GM12878 (cell line): ENCODE results near the gene MAP4K4. TPM values are rescaled to one million over a fixed set of nuclear protein-coding genes. Genes with fewer than 3 reads are reported as not detected.

ENCODE experiments used
- ATAC-seq: fragments of 200-7000 bp; cut with Tn5 transposase; 3 replicates; pipeline ENCODE4 v1.9.1; 2020; ENCODE audit warnings: mild to moderate bottlenecking, moderate library complexity
- BruUV-seq: library from RNA; stranded (reverse); fragments of 400-500 nt; replicated peaks from 2 replicates; lab custom pipeline; 2021; lab: Mats Ljungman, UMichigan
- CTCF ChIA-PET: fragments of 300-600 bp; sonication (Branson Sonifier 250); formaldehyde crosslinking; extraction: SDS; loops from one replicate; lab custom pipeline; 2021; ENCODE audit warnings: inconsistent platforms; lab: Yijun Ruan, JAX
- POLR2A ChIA-PET: fragments of 350-600 bp; formaldehyde crosslinking; extraction: SDS; loops from one replicate; lab custom pipeline; 2021; ENCODE audit warnings: inconsistent platforms; lab: Charles Lee
- RAD21 ChIA-PET: fragments of 300-600 bp; sonication (Branson Sonifier 250); formaldehyde crosslinking; loops from one replicate; lab custom pipeline; 2023; ENCODE audit warnings: antibody characterized with exemption; ENCODE audit not compliant: unreplicated experiment; lab: Charles Lee
- SMC1A ChIA-PET: fragments of 300-600 bp; sonication (Branson Sonifier 250); formaldehyde crosslinking; loops from one replicate; lab custom pipeline; 2023; ENCODE audit not compliant: unreplicated experiment, uncharacterized antibody; lab: Charles Lee
- DNase-seq: peaks from one replicate; pipeline ENCODE4 v3.0.0-alpha.2; 2011; ENCODE audit warnings: low read depth, low spot score
- FAIRE-seq: peaks from 3 replicates; lab custom pipeline; 2011; peaks lifted over from hg19 to GRCh38; lab: Jason Lieb, UNC
- H2AFZ ChIP-seq: 2 replicates; pipeline ENCODE4 v1.6.0; 2011; ENCODE audit warnings: low read depth, low read length, control low read depth; ENCODE audit not compliant: control insufficient read depth
- H3K27ac ChIP-seq: 2 replicates; pipeline ENCODE4 v1.5.1; 2011; ENCODE audit warnings: control low read depth; ENCODE audit not compliant: control insufficient read depth, insufficient read depth
- H3K27me3 ChIP-seq, 2 experiments: replicated peaks in 1 of 2; 2 replicates each; pipeline versions ENCODE4 v1.6.0 to v1.6.1; 2011; ENCODE audit warnings: low read length in 1 of 2; ENCODE audit not compliant: control insufficient read depth in 2 of 2, insufficient read depth in 2 of 2
- H3K36me3 ChIP-seq, 2 experiments: 2 replicates each; pipeline ENCODE4 v1.5.1; 2011; ENCODE audit warnings: low read length in 1 of 2; ENCODE audit not compliant: control insufficient read depth in 2 of 2, insufficient read depth in 2 of 2
- H3K4me1 ChIP-seq: 2 replicates; pipeline ENCODE4 v1.6.1; 2011; ENCODE audit warnings: mild to moderate bottlenecking, low read length, moderate library complexity, mixed read lengths; ENCODE audit not compliant: control insufficient read depth, insufficient read depth
- H3K4me2 ChIP-seq: 2 replicates; pipeline ENCODE4 v1.6.0; 2011; ENCODE audit warnings: control low read depth; ENCODE audit not compliant: control insufficient read depth, insufficient read depth
- H3K4me3 ChIP-seq: fragments of 200-600 bp; sonication (generic); 2 replicates; pipeline ENCODE4 v1.5.1; 2016
- H3K79me2 ChIP-seq: 2 replicates; pipeline ENCODE4 v1.6.0; 2011; ENCODE audit warnings: low read length; ENCODE audit not compliant: control insufficient read depth, insufficient read depth
- H3K9ac ChIP-seq: 2 replicates; pipeline ENCODE4 v1.8.0; 2011; ENCODE audit warnings: low read length, control low read depth, mixed read lengths; ENCODE audit not compliant: control insufficient read depth, insufficient read depth
- H3K9me3 ChIP-seq: replicated peaks from 3 replicates; pipeline ENCODE4 v1.5.1; 2011; ENCODE audit warnings: mild to moderate bottlenecking, low read length; ENCODE audit not compliant: control insufficient read depth, insufficient read depth
- H4K20me1 ChIP-seq: 2 replicates; pipeline ENCODE4 v1.6.0; 2011; ENCODE audit not compliant: control insufficient read depth, insufficient read depth
- CBX5 ChIP-seq: sonication (generic); IDR thresholded peaks from 2 replicates; pipeline ENCODE4 v1.6.1; 2016; ENCODE audit warnings: low read depth, moderate library complexity, mild to moderate bottlenecking, inconsistent platforms
- CHD4 ChIP-seq: fragments of 200-600 bp; sonication (generic); IDR thresholded peaks from 2 replicates; pipeline ENCODE4 v1.6.1; 2016; ENCODE audit warnings: mild to moderate bottlenecking
- ETV6 ChIP-seq, 2 experiments: fragments of 450-650 bp in 1 of 2; IDR thresholded peaks in 1 of 2; conservative IDR thresholded peaks in 1 of 2; 2 replicates each; pipeline ENCODE4 v1.6.1; 2014; ENCODE audit warnings: antibody characterized with exemption in 1 of 2, borderline replicate concordance in 1 of 2, low read depth in 1 of 2, mild to moderate bottlenecking in 1 of 2, moderate library complexity in 1 of 2
- FOS ChIP-seq: IDR thresholded peaks from 3 replicates; pipeline ENCODE4 v1.6.1; 2011; ENCODE audit warnings: borderline replicate concordance; ENCODE audit not compliant: insufficient read length; ENCODE audit errors: extremely low read depth
- FOXK2 ChIP-seq: fragments of 450-650 bp; IDR thresholded peaks from 2 replicates; pipeline ENCODE4 v1.6.1; 2017; ENCODE audit warnings: mild to moderate bottlenecking, moderate library complexity
- LARP7 ChIP-seq: fragments of 450-650 bp; IDR thresholded peaks from 2 replicates; pipeline ENCODE4 v1.6.1; 2017; ENCODE audit warnings: mild to moderate bottlenecking
- PML ChIP-seq: IDR thresholded peaks from 2 replicates; pipeline ENCODE4 v1.6.1; 2012; ENCODE audit warnings: low read length, inconsistent platforms
- RCOR1 ChIP-seq: conservative IDR thresholded peaks from 2 replicates; pipeline ENCODE4 v1.6.1; 2012; ENCODE audit warnings: low read depth, low read length, improper control_type of control experiment
- SIN3A ChIP-seq: IDR thresholded peaks from 2 replicates; pipeline ENCODE4 v1.6.1; 2012; ENCODE audit warnings: low read depth, low read length, improper control_type of control experiment
- WRNIP1 ChIP-seq: IDR thresholded peaks from 2 replicates; pipeline ENCODE4 v1.6.1; 2011; ENCODE audit warnings: low read depth, low read length, improper control_type of control experiment, borderline replicate concordance
- ZZZ3 ChIP-seq: IDR thresholded peaks from 2 replicates; pipeline ENCODE4 v1.6.1; 2011; ENCODE audit warnings: low read depth; ENCODE audit not compliant: control insufficient read depth, insufficient read length
- WGBS: methylation state at CpG from one replicate; pipeline ENCODE4 v1.1.6; 2016; ENCODE audit warnings: low lambda C conversion rate; ENCODE audit not compliant: insufficient replicate concordance, insufficient coverage; ENCODE audit errors: missing lambda C conversion rate; 5-methylcytosine and 5-hydroxymethylcytosine counted together
- in situ Hi-C: fragments of 300-500 bp; cut with MboI; formaldehyde crosslinking; loops from 9 replicates; pipeline ENCODE4 v1.14.3; 2018; ENCODE audit warnings: mixed read lengths
- intact Hi-C: fragments of 100-400 bp; cut with micrococcal nuclease; formaldehyde crosslinking; loops from one replicate; pipeline ENCODE4 v1.14.2; 2022; ENCODE audit not compliant: unreplicated experiment
- polyA plus RNA-seq, 11 experiments: library from polyadenylated mRNA; depleted of rRNA in 4 of 11; unstranded in 6 of 11; stranded (reverse) in 5 of 11; fragments of >200 nt; fragmentation: Nextera tagmentation in 4 of 11; fragmentation: Illumina TruSeq in 1 of 11; extraction: Ambion mirVana in 4 of 11; extraction: Trizol in 1 of 11; gene quantifications; 1 replicate in 1 of 11; 2 replicates in 10 of 11; pipeline versions ENCODE4 v1.2.1 to v1.2.3, GENCODE V29; 2011 to 2016; ENCODE audit warnings: inconsistent platforms in 2 of 11, missing spikeins in 2 of 11, low read depth in 1 of 11
- total RNA-seq, 4 experiments: library from RNA; depleted of rRNA in 3 of 4; stranded (reverse); fragments of >200 nt in 3 of 4; fragmentation: Illumina TruSeq in 1 of 4; extraction: Trizol in 1 of 4; gene quantifications; 2 replicates each; pipeline versions ENCODE4 v1.2.1 to v1.2.3, GENCODE V29; 2013 to 2021
- TF ChIP-seq, protein P1 (sequence below): fragments of 450-650 bp; IDR thresholded peaks from 2 replicates; pipeline ENCODE4 v1.6.1; 2017; ENCODE audit warnings: borderline replicate concordance
- TF ChIP-seq, protein P2 (sequence below): IDR thresholded peaks from 2 replicates; pipeline ENCODE4 v1.6.1; 2011; ENCODE audit warnings: borderline replicate concordance, low read depth, mild to moderate bottlenecking, moderate library complexity, mixed read lengths, low read length; ENCODE audit not compliant: insufficient read depth; ENCODE audit errors: extremely low read length
- TF ChIP-seq, protein P3 (sequence below): fragments of 450-650 bp; IDR thresholded peaks from 2 replicates; pipeline ENCODE4 v1.6.1; 2017; ENCODE audit warnings: mild to moderate bottlenecking, moderate library complexity
- TF ChIP-seq, protein P4 (sequence below): fragments of 450-650 bp; IDR thresholded peaks from 2 replicates; pipeline ENCODE4 v1.6.1; 2017; ENCODE audit warnings: low read depth, mild to moderate bottlenecking, moderate library complexity

MAP4K4 gene
- total and polyA plus RNA-seq, 10 of the 15 experiments (the other 5 are each of a cell fraction or from before 2014, with no cell fraction given), result 1.9 to 50.4 (median 9.7) TPM

DNA sequence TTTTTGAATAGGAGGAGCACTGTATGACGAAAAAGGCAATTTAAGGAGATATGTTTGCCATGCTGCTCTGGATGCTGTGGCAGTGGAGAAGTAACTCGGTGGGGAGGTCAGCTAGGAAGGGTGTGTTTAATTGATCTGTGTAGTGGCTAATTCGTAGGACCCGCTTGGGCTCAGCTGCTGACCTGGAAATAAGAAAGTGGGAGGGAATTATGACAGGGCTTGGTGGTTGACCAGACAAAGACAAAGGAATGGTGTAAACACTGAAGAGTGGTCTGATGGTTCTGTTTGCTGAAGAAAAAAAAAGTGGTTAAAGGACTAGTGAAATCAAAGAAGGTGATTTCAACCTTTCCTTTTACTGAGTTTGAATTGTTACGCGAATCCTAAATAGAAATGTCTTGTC, 146.0 kb downstream of the MAP4K4 start (continued):
- TF ChIP-seq, protein P1, sequence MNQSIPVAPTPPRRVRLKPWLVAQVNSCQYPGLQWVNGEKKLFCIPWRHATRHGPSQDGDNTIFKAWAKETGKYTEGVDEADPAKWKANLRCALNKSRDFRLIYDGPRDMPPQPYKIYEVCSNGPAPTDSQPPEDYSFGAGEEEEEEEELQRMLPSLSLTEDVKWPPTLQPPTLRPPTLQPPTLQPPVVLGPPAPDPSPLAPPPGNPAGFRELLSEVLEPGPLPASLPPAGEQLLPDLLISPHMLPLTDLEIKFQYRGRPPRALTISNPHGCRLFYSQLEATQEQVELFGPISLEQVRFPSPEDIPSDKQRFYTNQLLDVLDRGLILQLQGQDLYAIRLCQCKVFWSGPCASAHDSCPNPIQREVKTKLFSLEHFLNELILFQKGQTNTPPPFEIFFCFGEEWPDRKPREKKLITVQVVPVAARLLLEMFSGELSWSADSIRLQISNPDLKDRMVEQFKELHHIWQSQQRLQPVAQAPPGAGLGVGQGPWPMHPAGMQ, result no peak
- TF ChIP-seq, protein P2, sequence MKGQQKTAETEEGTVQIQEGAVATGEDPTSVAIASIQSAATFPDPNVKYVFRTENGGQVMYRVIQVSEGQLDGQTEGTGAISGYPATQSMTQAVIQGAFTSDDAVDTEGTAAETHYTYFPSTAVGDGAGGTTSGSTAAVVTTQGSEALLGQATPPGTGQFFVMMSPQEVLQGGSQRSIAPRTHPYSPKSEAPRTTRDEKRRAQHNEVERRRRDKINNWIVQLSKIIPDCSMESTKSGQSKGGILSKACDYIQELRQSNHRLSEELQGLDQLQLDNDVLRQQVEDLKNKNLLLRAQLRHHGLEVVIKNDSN, result no peak
- TF ChIP-seq ETV6 (conservative IDR thresholded peaks at IDR 0.05 in 1 of 2, IDR thresholded peaks at IDR 0.05 in 1 of 2; ENCODE audit: borderline replicate concordance in 1 of 2, low read depth in 1 of 2), result no peak
- TF ChIP-seq FOS, result no peak
- no peak for TF ChIP-seq WRNIP1
- no peak for TF ChIP-seq LARP7
- TF ChIP-seq CHD4, result no peak
- TF ChIP-seq PML, result no peak
- no peak for TF ChIP-seq RCOR1
- no peak for TF ChIP-seq SIN3A

DNA sequence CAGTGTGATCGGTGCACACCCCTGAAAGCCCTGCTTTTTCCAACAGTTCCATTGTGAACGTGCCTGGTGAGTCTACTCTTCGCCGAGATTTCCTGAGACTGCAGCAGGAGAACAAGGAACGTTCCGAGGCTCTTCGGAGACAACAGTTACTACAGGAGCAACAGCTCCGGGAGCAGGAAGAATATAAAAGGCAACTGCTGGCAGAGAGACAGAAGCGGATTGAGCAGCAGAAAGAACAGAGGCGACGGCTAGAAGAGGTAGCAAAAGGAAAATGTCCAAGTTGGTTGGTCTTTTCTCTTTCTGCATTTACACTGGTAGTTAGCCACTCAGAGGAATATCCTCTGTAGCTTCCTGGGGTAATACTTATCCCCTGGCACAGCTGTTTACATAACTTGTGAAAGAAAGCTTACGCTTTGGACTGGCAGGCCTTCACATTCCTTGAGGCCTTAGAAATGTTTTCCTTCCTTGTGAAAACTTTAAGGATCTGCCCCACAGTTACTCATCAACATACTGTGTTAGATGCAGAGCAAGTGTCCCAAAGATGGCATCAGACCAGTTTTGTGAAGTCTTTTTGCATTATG, 146.6 kb downstream of the MAP4K4 start:
- Histone ChIP-seq H4K20me1 (no peaks in the 10 kb centered on the region), H2AFZ (no peak overlapping the region), H3K27me3 (no peaks in the 10 kb centered on the region), H3K27ac (no peak overlapping the region), H3K79me2 (no peaks in the 10 kb centered on the region), H3K4me2 (no peak overlapping the region), H3K4me3 (no peak overlapping the region), H3K9me3 (no peaks in the 10 kb centered on the region), H3K36me3 (peaks cover 0 to 1% of the 10 kb centered on the region in 2 experiments; a peak in 1 of 4 replicates), H3K4me1 (no peaks in the 10 kb centered on the region), H3K9ac (no peak overlapping the region)
- BruUV-seq, result no TSS peak
- 78% methylated on average over 12 of the region's 12 CpGs for WGBS
- ChIA-PET CTCF (interaction anchor here (1.0 kb wide), 1 partner anchor 15 kb away, joined by 3 read pairs; no protein-coding TSS in a partner anchor), POLR2A (no interaction called here), SMC1A (no interaction called here), RAD21 (no interaction called here)
- in situ Hi-C loops (no loop called here), intact Hi-C loops (no loop called here)
- ATAC-seq (no peak), FAIRE-seq (no peak), DNase-seq (no peak)
- TF ChIP-seq, protein P3, sequence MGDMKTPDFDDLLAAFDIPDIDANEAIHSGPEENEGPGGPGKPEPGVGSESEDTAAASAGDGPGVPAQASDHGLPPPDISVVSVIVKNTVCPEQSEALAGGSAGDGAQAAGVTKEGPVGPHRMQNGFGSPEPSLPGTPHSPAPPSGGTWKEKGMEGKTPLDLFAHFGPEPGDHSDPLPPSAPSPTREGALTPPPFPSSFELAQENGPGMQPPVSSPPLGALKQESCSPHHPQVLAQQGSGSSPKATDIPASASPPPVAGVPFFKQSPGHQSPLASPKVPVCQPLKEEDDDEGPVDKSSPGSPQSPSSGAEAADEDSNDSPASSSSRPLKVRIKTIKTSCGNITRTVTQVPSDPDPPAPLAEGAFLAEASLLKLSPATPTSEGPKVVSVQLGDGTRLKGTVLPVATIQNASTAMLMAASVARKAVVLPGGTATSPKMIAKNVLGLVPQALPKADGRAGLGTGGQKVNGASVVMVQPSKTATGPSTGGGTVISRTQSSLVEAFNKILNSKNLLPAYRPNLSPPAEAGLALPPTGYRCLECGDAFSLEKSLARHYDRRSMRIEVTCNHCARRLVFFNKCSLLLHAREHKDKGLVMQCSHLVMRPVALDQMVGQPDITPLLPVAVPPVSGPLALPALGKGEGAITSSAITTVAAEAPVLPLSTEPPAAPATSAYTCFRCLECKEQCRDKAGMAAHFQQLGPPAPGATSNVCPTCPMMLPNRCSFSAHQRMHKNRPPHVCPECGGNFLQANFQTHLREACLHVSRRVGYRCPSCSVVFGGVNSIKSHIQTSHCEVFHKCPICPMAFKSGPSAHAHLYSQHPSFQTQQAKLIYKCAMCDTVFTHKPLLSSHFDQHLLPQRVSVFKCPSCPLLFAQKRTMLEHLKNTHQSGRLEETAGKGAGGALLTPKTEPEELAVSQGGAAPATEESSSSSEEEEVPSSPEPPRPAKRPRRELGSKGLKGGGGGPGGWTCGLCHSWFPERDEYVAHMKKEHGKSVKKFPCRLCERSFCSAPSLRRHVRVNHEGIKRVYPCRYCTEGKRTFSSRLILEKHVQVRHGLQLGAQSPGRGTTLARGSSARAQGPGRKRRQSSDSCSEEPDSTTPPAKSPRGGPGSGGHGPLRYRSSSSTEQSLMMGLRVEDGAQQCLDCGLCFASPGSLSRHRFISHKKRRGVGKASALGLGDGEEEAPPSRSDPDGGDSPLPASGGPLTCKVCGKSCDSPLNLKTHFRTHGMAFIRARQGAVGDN, result no peak
- TF ChIP-seq CBX5 (no peak), ZZZ3 (no peak), FOXK2 (no peak), PML (no peak)
- TF ChIP-seq, protein P4, sequence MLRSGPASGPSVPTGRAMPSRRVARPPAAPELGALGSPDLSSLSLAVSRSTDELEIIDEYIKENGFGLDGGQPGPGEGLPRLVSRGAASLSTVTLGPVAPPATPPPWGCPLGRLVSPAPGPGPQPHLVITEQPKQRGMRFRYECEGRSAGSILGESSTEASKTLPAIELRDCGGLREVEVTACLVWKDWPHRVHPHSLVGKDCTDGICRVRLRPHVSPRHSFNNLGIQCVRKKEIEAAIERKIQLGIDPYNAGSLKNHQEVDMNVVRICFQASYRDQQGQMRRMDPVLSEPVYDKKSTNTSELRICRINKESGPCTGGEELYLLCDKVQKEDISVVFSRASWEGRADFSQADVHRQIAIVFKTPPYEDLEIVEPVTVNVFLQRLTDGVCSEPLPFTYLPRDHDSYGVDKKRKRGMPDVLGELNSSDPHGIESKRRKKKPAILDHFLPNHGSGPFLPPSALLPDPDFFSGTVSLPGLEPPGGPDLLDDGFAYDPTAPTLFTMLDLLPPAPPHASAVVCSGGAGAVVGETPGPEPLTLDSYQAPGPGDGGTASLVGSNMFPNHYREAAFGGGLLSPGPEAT, result no peak
